ENCODE measurements around the gene BLM. TPM values are rescaled to one million over a fixed set of nuclear protein-coding genes. Genes with fewer than 3 reads are reported as not detected.

BLM gene
- total and polyA plus RNA-seq, 2 of the 4 experiments (the other 2 are of a cell fraction): 2.5 to 6.5 TPM

- Histone ChIP-seq H3K18ac (ENCODE audit: low read depth, low read length) (no peak overlapping the region), H3K9ac (ENCODE audit: low read depth, low read length) (no peak overlapping the region), H3K56ac (ENCODE audit: extremely low read depth, insufficient read depth, low read length) (no peak overlapping the region), H3K27ac (ENCODE audit: insufficient read depth, low read length) (no peak overlapping the region), H3K9me3 (ENCODE audit: control insufficient read depth, insufficient read depth, low read length) (no peaks in the 10 kb centered on the region), H2BK20ac (ENCODE audit: low read depth, low read length) (no peak overlapping the region), H2BK15ac (ENCODE audit: low read depth, low read length) (no peak overlapping the region), H3K4me2 (ENCODE audit: low read depth, low read length) (no peak overlapping the region), H3K14ac (replicated peaks; ENCODE audit: low read depth, low read length) (no peak overlapping the region), H3K4ac (ENCODE audit: low read depth, low read length) (no peak overlapping the region), H3K36me3 (ENCODE audit: control insufficient read depth, insufficient read depth, low read length) (no peaks in the 10 kb centered on the region), H4K20me1 (ENCODE audit: insufficient read depth, low read length) (no peaks in the 10 kb centered on the region), H4K91ac (ENCODE audit: insufficient read depth, low read depth, low read length) (no peak overlapping the region), H2AK5ac (ENCODE audit: low read depth, low read length) (no peak overlapping the region), H2BK120ac (ENCODE audit: low read depth, low read length) (no peak overlapping the region), H3K9me1 (ENCODE audit: insufficient read depth, low read length) (no peaks in the 10 kb centered on the region), H2AK9ac (replicated peaks; ENCODE audit: low read depth, low read length, poor library complexity) (no peak overlapping the region), H4K5ac (ENCODE audit: low read depth, low read length) (no peak overlapping the region), H3K4me1 (ENCODE audit: control insufficient read depth, insufficient read depth, low read length) (peaks cover 2% of the 10 kb centered on the region), H2AFZ (replicated peaks; ENCODE audit: low read length, poor library complexity) (no peak overlapping the region), H3K23ac (ENCODE audit: low read depth, low read length) (no peak overlapping the region), H3K27me3 (ENCODE audit: control insufficient read depth, insufficient read depth, low read length) (no peaks in the 10 kb centered on the region), H3K4me3 (ENCODE audit: insufficient read depth, low read depth, low read length) (no peak overlapping the region), H3K79me1 (ENCODE audit: low read depth in 1 of 2, low read length in 2 of 2) (no peaks in the 10 kb centered on the region), H2BK5ac (ENCODE audit: low read depth, low read length, poor library complexity, severe bottlenecking) (no peak overlapping the region), H4K8ac (ENCODE audit: low read depth in 2 of 2, low read length in 2 of 2) (no peak overlapping the region)
- TF ChIP-seq MAZ (IDR thresholded peaks at IDR 0.05; ENCODE audit: borderline replicate concordance, low read depth, low read length): no peak
- TF ChIP-seq MAFK (IDR thresholded peaks at IDR 0.05; ENCODE audit: low read depth, low read length): no peak
- no peak for TF ChIP-seq ELK1 (IDR thresholded peaks at IDR 0.05; ENCODE audit: borderline replicate concordance, low read depth, low read length)
- TF ChIP-seq CTCF (conservative IDR thresholded peaks at IDR 0.05; ENCODE audit: low read depth, low read length): no peak
- no peak for TF ChIP-seq RCOR1 (IDR thresholded peaks at IDR 0.05; ENCODE audit: insufficient replicate concordance, low read length)
- ATAC-seq (ENCODE audit: low read depth) (no peak), DNase-seq (no peak)
- no CpG with 5 or more reads among the region's 3 CpGs for WGBS, 2 experiments (ENCODE audit: extremely low coverage in 2 of 2, insufficient read length in 1 of 2)
- POLR2A ChIA-PET (ENCODE audit: unreplicated experiment): no interaction called here
- no TSS peak for BruUV-seq (replicated peaks)
- dilution Hi-C loops (cut with HindIII; ENCODE audit: low sequenced_read_pairs, unreplicated experiment) (no loop called here), in situ Hi-C loops (cut with MboI; ENCODE audit: low sequenced_read_pairs) (no loop called here), intact Hi-C loops (cut with micrococcal nuclease) (no loop called here)
- CTCF ChIA-PET: no interaction called here
These were observed 48.8 kb downstream of the BLM start for GRCh38 chr15:90765966-90766365.
